Gastroesophageal sphincter (tissue), 4 donors: ENCODE data around the gene FRMD3. TPM values are rescaled to one million over a fixed set of nuclear protein-coding genes. Genes with fewer than 3 reads are reported as not detected.

Source experiments
- ATAC-seq: fragments of 150-250 bp; one replicate; pipeline ENCODE4 v1.9.1; 2016; ENCODE audit warnings: mild to moderate bottlenecking, moderate library complexity
- H3K27ac ChIP-seq, 4 donors: fragments of 200-600 bp; sonication (generic) in 3 of 4; 1 replicate in 3 of 4; 2 replicates in 1 of 4; pipeline ENCODE4 v1.5.1; 2016 to 2019
- H3K27me3 ChIP-seq: fragments of 200-600 bp; sonication (generic); one replicate; pipeline ENCODE4 v1.5.1; 2019
- H3K36me3 ChIP-seq, 2 donors: fragments of 200-600 bp; sonication (generic); one replicate each; pipeline ENCODE4 v1.5.1; 2019; ENCODE audit warnings: control low read depth in 1 of 2
- H3K4me1 ChIP-seq, 3 donors: fragments of 200-600 bp; sonication (generic); 1 replicate in 2 of 3; 2 replicates in 1 of 3; pipeline ENCODE4 v1.5.1; 2016 to 2019; ENCODE audit warnings: control low read depth in 2 of 3
- H3K4me3 ChIP-seq, 2 donors: fragments of 200-600 bp; sonication (generic); one replicate each; pipeline ENCODE4 v1.5.1; 2019; ENCODE audit warnings: mild to moderate bottlenecking in 1 of 2, moderate library complexity in 1 of 2
- H3K9me3 ChIP-seq, 3 donors: fragments of 200-600 bp; sonication (generic); one replicate each; pipeline ENCODE4 v1.5.1; 2017 to 2019; ENCODE audit warnings: control low read depth in 2 of 3
- CTCF ChIP-seq, 4 experiments: fragments of 200-600 bp in 2 of 4; fragments of 450-650 bp in 2 of 4; sonication (generic) in 1 of 4; IDR thresholded peaks; one replicate each; pipeline ENCODE4 v1.5.1; 2017 to 2019; ENCODE audit warnings: antibody characterized with exemption in 4 of 4, mild to moderate bottlenecking in 2 of 4, moderate library complexity in 2 of 4
- EP300 ChIP-seq: sonication (generic); formaldehyde crosslinking; IDR thresholded peaks from one replicate; pipeline ENCODE4 v1.6.1; 2017; ENCODE audit warnings: antibody characterized with exemption, mild to moderate bottlenecking
- POLR2A ChIP-seq, 2 donors: fragments of 450-650 bp; IDR thresholded peaks; one replicate each; pipeline ENCODE4 v1.6.1; 2017; ENCODE audit warnings: antibody characterized with exemption in 2 of 2, mild to moderate bottlenecking in 2 of 2, moderate library complexity in 1 of 2
- POLR2AphosphoS5 ChIP-seq: sonication (generic); formaldehyde crosslinking; IDR thresholded peaks from one replicate; pipeline ENCODE4 v1.6.1; 2017; ENCODE audit warnings: antibody characterized with exemption
- WGBS, 2 donors: methylation state at CpG; one replicate each; pipeline ENCODE4 v1.1.5; 2018; ENCODE audit warnings: low coverage in 1 of 2; 5-methylcytosine and 5-hydroxymethylcytosine counted together
- total RNA-seq, 4 donors: library from RNA; depleted of rRNA; stranded (reverse); fragments of >200 nt; gene quantifications; one replicate each; pipeline ENCODE4 v1.1.0, GENCODE V29; 2016

Gene FRMD3
- total RNA-seq, 4 donors from 2014 or later = 6.8 to 15.1 (median 11.3) TPM

- no peaks in the 10 kb centered on the region for H3K27me3 ChIP-seq
- no peaks in the 10 kb centered on the region for H3K9me3 ChIP-seq
- 51 to 68% methylated on average over 9 to 11 of the region's 12 CpGs for WGBS, 2 donors
- TF ChIP-seq CTCF (IDR thresholded peaks at IDR 0.05) = no peak
- TF ChIP-seq EP300 = no peak
- TF ChIP-seq POLR2A (IDR thresholded peaks at IDR 0.05) = no peak
- no peak for TF ChIP-seq POLR2AphosphoS5
- peak overlapping the region in 3 of 4 donors; percentile 66 to 74 (median 71) for H3K27ac ChIP-seq
- H3K36me3 ChIP-seq = no peaks in the 10 kb centered on the region
- H3K4me1 ChIP-seq = peaks cover 0 to 14% (median 5%) of the 10 kb centered on the region in 3 donors
- ATAC-seq = no peak
- peak overlapping the region; percentile 49 to 61 for H3K4me3 ChIP-seq
These were observed 318.2 kb downstream of the FRMD3 start for GRCh38 chr9:83219924-83220438.

- peak; percentile 78 for ATAC-seq
- 0 to 1% methylated on average over 15 to 17 of the region's 40 CpGs for WGBS, 2 donors
These were observed 318.9 kb downstream of the FRMD3 start for GRCh38 chr9:83219154-83219923.

GRCh38 chr9:83218411-83219090 lies 319.6 kb downstream of the FRMD3 start:
- Histone ChIP-seq H3K27me3 (no peaks in the 10 kb centered on the region), H3K27ac (no peak overlapping the region), H3K36me3 (no peaks in the 10 kb centered on the region), H3K9me3 (no peaks in the 10 kb centered on the region), H3K4me1 (peaks cover 0 to 14% (median 5%) of the 10 kb centered on the region in 3 donors), H3K4me3 (peak overlapping the region in 1 of 2 donors; percentile 61)
- 53 to 57% methylated on average over 8 of the region's 11 CpGs for WGBS, 2 donors
- TF ChIP-seq POLR2AphosphoS5 = no peak
- TF ChIP-seq CTCF (IDR thresholded peaks at IDR 0.05) = no peak
- TF ChIP-seq EP300 = no peak
- no peak for TF ChIP-seq POLR2A (IDR thresholded peaks at IDR 0.05)
- ATAC-seq = no peak

More at GRCh38 chr9:83219154-83219923, 318.9 kb downstream of the FRMD3 start:
- no peaks in the 10 kb centered on the region for H3K27me3 ChIP-seq
- H3K36me3 ChIP-seq = no peaks in the 10 kb centered on the region
- TF ChIP-seq CTCF (IDR thresholded peaks at IDR 0.05) (peak in 2 of 4 experiments; percentile 34 to 49), POLR2AphosphoS5 (no peak), POLR2A (IDR thresholded peaks at IDR 0.05) (no peak), EP300 (no peak)
- peak overlapping the region in 3 of 4 donors; percentile 66 to 74 (median 71) for H3K27ac ChIP-seq
- peaks cover 0 to 14% (median 5%) of the 10 kb centered on the region in 3 donors for H3K4me1 ChIP-seq
- peak overlapping the region; percentile 49 to 61 for H3K4me3 ChIP-seq
- H3K9me3 ChIP-seq = no peaks in the 10 kb centered on the region

GRCh38 chr9:83209188-83209731 lies 328.9 kb downstream of the FRMD3 start:
- WGBS, 2 donors = 80% methylated on average over 3 of the region's 3 CpGs
- ATAC-seq = no peak
- no peak overlapping the region for H3K27ac ChIP-seq
- H3K36me3 ChIP-seq = no peaks in the 10 kb centered on the region
- H3K27me3 ChIP-seq = peaks cover 15% of the 10 kb centered on the region
- TF ChIP-seq CTCF (IDR thresholded peaks at IDR 0.05) (no peak), POLR2A (IDR thresholded peaks at IDR 0.05) (no peak), POLR2AphosphoS5 (no peak), EP300 (no peak)
- H3K4me3 ChIP-seq = no peak overlapping the region
- no peaks in the 10 kb centered on the region for H3K9me3 ChIP-seq
- no peaks in the 10 kb centered on the region for H3K4me1 ChIP-seq
